Stimulated activated CD4-positive, alpha-beta T cell treated with anti-CD3 and anti-CD28 coated beads, TNF-alpha, amount 100 ng/mL, for 4 hours (primary cell): ENCODE data around the gene LTO1.

Source experiments
- DNase-seq, 3 experiments: peaks; one replicate each; pipeline ENCODE4 v3.0.0-alpha.2; 2020; ENCODE audit warnings: low read depth in 3 of 3

LTO1 gene

GRCh38 chr11:69645801-69646492 lies 29.2 kb downstream of the LTO1 start:
- no peak for DNase-seq

GRCh38 chr11:69644962-69645675 lies 30.0 kb downstream of the LTO1 start:
- DNase-seq, result no peak

GRCh38 chr11:69644071-69644961 lies 30.8 kb downstream of the LTO1 start:
- DNase-seq, result no peak

- no peak for DNase-seq
These were observed 31.5 kb downstream of the LTO1 start for GRCh38 chr11:69643646-69644045.

- peak; percentile 52 to 75 (median 73) for DNase-seq
These were observed 32.1 kb downstream of the LTO1 start for GRCh38 chr11:69642913-69643632.

- peak; percentile 49 to 67 (median 54) for DNase-seq
These were observed 32.6 kb downstream of the LTO1 start for GRCh38 chr11:69642549-69642912.

GRCh38 chr11:69641681-69642548 lies 33.2 kb downstream of the LTO1 start:
- DNase-seq, result no peak

- DNase-seq, result peak in 1 of 3 experiments; percentile 33
These were observed 34.1 kb downstream of the LTO1 start, which contains the start of gene CCND1 for GRCh38 chr11:69640995-69641581. Gene CCND1, plus strand, starts transcription at chr11:69641156. Its CDS starts 158 bp downstream, at chr11:69641314.

- DNase-seq, result no peak
These were observed 34.7 kb downstream of the LTO1 start for GRCh38 chr11:69640260-69640994.

- no peak for DNase-seq
These were observed 35.3 kb downstream of the LTO1 start for GRCh38 chr11:69639831-69640230.

- DNase-seq, result no peak
These were observed 36.0 kb downstream of the LTO1 start for GRCh38 chr11:69638941-69639681.

GRCh38 chr11:69637941-69638871 lies 36.9 kb downstream of the LTO1 start:
- no peak for DNase-seq

GRCh38 chr11:69637198-69637940 lies 37.8 kb downstream of the LTO1 start:
- DNase-seq, result no peak

- DNase-seq, result no peak
These were observed 38.5 kb downstream of the LTO1 start for GRCh38 chr11:69636512-69637197.

GRCh38 chr11:69635804-69636511 lies 39.2 kb downstream of the LTO1 start:
- no peak for DNase-seq

- no peak for DNase-seq
These were observed 40.0 kb downstream of the LTO1 start for GRCh38 chr11:69635195-69635594.
